GM12873 (cell line): ENCODE results near the gene SMIM14.

Source experiments
- CTCF ChIP-seq: IDR thresholded peaks from 2 replicates; pipeline ENCODE4 v1.5.1; 2012; ENCODE audit warnings: low read depth, mild to moderate bottlenecking, moderate library complexity, low read length, control low read depth; ENCODE audit not compliant: insufficient read depth; ENCODE audit errors: missing control alignments

Gene SMIM14

GRCh38 chr4:39505581-39505980 is 133.1 kb downstream of the SMIM14 start:
- no peak for TF ChIP-seq CTCF

- no peak for TF ChIP-seq CTCF
These were observed 134.1 kb downstream of the SMIM14 start for GRCh38 chr4:39504538-39504937.

GRCh38 chr4:39502019-39502663 is 136.5 kb downstream of the SMIM14 start:
- TF ChIP-seq CTCF, result no peak

- no peak for TF ChIP-seq CTCF
These were observed 140.0 kb downstream of the SMIM14 start for GRCh38 chr4:39498727-39499020.

- no peak for TF ChIP-seq CTCF
These were observed 140.5 kb downstream of the SMIM14 start for GRCh38 chr4:39497909-39498726.
